ENCODE measurements around the gene GNAI2.

DNA sequence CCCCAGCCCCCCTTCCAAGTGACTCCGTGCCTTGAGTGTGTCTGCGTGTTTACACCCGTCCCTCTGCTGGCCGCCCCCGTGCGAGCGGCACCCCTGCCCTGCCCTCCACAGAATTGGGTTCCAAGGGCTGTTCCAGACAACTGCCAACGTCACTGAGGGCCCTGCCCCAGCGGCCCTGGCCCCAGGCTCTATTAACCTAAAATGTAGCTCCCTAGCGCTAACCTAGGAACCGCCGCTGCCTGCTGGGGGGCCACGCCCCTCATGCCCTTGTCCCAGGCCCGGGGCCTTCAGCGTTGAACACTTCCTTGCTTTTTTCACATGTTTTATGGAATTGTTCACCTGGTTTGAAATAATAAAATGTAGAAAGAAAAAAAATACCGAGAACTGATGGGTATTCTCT is 23.0 kb downstream of the GNAI2 start:
- TF ChIP-seq, protein P1, sequence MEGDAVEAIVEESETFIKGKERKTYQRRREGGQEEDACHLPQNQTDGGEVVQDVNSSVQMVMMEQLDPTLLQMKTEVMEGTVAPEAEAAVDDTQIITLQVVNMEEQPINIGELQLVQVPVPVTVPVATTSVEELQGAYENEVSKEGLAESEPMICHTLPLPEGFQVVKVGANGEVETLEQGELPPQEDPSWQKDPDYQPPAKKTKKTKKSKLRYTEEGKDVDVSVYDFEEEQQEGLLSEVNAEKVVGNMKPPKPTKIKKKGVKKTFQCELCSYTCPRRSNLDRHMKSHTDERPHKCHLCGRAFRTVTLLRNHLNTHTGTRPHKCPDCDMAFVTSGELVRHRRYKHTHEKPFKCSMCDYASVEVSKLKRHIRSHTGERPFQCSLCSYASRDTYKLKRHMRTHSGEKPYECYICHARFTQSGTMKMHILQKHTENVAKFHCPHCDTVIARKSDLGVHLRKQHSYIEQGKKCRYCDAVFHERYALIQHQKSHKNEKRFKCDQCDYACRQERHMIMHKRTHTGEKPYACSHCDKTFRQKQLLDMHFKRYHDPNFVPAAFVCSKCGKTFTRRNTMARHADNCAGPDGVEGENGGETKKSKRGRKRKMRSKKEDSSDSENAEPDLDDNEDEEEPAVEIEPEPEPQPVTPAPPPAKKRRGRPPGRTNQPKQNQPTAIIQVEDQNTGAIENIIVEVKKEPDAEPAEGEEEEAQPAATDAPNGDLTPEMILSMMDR (IDR thresholded peaks at IDR 0.05) = no peak
- TF ChIP-seq POLR2A (IDR thresholded peaks at IDR 0.05) = no peak
